Stimulated activated CD4-positive, alpha-beta T cell treated with anti-CD3 and anti-CD28 coated beads, TNF-alpha, amount 100 ng/mL, for 24 hours (primary cell): ENCODE results near the gene CD52.

Experiments used
- DNase-seq, 3 experiments: peaks; one replicate each; pipeline ENCODE4 v3.0.0-alpha.2; 2020; ENCODE audit warnings: low read depth in 3 of 3

Gene CD52, protein sequence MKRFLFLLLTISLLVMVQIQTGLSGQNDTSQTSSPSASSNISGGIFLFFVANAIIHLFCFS

DNA sequence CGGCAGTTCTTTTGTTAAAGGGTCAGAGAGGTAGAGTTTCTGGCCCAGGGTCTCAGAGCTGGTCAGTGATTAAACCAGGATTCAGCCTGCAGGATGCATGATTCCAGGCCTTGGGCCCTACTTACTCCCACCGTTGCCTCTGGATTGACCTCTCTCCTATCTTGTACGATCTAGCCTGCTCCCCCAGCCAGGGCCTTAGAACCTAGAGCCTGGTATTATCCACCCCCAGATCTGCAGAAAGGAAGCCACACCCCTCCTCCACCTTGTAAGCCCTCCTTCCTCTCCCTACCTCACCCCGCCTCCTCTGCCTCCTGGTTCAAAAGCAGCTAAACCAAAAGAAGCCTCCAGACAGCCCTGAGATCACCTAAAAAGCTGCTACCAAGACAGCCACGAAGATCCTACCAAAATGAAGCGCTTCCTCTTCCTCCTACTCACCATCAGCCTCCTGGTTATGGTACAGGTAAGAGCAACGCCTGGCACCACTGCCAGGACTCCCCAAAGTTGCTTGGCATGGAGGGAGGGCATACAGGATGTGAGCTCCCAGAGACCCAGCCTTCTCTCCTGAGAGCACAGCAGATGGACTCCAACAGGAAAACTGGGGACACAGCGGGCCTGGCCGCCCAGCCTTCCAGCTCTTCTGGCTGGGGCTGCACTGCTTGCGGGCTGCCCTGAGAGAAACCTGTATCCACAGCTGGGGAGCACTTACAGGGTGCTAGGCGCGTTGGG lies at the start of gene CD52:
CD52 (plus strand) TSS at position 347 of the 726 bp plus-strand sequence; CDS start at position 407, 60 bp downstream.
- peak; percentile 38 to 67 (median 47) for DNase-seq

DNA sequence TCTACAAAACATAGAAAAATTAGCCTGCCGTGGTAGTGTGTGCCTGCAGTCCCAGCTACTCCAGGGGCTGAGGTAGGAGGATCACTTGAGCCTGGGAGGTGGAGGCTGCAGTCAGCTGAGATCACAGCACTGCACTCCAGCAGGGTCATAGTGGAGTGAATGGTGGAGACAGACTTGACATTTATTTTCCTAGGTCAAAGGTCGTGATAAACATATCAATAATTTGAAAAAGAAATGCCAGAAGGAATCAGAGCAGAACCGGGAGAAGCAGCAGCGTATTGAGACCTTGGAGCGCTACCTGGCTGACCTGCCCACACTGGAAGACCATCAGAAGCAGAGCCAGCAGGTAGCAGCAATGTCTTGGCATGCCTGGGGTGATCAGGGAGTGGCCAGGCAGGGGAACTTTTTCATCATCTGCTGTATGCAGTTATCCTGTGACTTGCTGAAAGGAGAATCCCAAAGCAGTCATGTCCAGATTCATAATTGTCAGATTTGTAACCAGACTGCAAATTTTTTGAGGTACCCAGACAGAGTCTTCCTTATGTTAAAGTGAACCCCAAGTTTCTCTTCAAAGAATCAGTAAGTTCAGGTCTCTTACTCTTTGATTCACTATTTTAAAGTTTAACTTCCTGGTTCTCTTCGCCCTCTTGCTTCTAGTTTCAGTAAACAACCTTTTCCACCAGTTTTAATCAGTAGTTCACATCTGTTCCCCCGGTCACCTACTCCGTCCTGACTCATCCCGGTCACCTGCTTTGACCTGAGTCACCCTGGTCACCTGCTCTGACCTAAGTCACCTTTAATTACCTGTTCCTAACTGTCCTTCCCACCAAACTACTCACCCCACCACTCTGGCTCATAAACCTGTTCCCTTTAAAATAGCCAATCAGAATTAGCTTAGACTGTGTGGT lies 49.2 kb upstream of the CD52 start:
- no peak for DNase-seq

DNA sequence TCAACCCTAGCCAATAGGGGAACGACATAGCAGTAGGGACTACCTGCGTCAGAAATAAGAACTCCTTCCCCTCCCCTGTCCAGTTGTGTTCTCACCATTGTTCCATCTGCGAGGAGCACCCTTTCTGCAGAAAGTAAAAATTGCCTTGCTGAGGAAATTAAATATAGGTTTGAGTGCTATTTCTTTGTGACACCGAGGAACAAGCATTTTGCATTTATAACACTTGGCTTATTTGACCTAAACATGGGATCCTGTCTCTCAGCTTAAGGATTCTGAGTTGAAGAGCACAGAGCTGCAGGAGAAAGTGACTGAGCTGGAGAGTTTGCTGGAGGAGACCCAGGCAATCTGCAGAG lies 48.6 kb upstream of the CD52 start:
- no peak for DNase-seq

DNA sequence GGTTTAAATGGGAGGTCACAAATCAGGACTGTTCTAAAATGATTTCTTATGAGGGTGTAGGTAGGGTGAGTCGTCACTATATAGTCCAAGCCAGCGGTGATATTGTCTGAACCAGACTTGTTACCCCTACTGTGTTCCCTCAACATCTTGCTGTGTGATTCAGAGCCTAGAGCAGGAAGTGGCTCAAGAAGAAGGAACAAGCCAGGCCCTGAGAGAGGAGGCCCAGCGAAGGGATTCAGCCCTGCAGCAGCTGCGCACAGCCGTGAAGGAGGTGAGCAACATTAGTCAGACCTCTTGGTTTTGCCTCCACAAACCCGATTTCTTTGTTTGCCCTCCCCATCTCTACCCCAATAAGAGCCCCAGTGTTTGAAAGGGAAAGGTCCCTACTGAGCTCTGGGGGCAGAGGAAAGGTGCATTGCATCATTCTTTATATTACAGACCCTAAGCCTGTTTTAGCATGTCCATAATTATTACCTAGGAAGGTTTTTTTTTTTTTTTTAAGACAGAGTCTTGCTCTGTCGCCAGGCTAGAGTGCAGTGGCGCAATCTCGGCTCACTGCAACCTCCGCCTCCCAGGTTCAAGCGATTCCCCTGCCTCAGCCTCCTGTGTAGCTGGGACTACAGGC lies 42.8 kb upstream of the CD52 start:
- no peak for DNase-seq

DNA sequence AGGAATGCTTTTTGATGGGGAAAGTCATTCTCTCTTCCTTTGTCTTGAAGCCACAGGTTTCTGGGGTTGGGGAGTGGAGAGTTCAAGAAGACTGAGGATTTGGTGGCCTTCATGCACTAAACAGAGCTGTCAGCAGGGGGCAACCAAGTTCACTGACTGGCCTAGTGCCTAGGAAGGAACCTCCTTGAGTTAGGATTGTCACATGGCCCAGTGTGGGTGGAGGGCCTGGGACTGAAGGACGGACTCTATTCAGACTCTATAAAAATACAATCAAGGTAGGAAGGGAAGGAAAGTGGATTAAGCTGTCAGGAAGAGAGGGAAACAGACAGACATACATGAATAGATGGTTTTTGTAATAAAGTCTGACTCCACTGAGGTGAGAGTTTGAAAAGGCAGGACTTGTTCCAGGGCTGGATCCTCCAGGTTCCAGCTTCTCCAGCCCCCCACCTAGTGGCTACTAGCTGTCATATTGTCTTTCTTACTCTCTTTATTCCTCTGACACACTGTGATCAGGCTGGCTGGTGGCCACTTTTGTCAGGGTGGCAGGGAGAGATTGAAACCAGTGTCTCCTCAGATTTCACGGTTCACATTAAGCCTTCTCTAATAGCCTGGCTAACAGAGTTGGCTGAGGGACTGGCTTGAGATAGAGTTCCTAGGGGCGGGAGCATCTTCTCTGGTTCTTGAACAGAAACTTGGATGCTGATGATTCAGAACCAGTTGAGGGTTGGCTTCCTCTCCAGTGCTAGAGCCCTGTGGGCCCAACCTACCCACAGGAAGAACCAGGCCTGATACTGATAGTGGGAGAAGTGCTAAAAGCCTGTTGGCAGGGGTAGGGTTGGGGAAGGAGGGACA lies 42.0 kb upstream of the CD52 start:
- peak in 2 of 3 experiments; percentile 67 to 80 for DNase-seq

DNA sequence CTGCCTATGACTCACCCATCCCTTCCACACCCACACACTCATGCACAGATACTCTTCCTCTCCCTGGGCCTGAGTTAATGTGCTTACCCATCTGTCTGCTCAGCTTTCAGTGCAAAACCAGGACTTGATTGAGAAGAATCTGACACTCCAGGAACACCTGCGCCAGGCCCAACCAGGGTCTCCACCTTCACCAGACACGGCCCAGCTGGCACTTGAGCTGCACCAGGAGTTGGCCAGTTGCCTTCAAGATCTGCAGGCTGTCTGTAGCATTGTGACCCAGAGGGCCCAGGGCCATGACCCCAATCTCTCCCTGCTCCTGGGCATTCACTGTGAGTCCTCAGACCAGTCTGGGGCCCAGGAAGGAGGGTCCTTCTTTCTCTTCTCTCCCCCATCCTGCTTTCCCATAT lies 41.3 kb upstream of the CD52 start:
- no peak for DNase-seq

DNA sequence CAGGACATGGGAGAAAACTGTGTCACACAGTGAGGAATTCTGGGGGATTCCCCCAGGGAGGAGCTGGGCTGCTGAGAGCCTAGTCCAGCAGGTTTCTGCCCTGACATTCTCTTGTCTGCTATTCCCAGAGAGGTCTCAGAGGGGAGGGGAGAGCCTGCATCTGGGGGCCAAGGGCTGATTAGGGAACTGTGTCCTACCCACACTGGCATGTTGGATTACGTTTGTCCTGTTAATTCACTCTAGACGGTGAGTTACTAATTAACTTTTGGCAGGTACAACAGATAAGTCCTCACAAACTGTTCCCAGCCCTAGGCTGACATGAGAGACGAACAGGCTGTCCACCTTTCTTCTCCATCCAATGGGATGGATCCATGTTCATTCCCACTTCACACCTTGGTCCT lies 40.5 kb upstream of the CD52 start:
- DNase-seq = no peak

DNA sequence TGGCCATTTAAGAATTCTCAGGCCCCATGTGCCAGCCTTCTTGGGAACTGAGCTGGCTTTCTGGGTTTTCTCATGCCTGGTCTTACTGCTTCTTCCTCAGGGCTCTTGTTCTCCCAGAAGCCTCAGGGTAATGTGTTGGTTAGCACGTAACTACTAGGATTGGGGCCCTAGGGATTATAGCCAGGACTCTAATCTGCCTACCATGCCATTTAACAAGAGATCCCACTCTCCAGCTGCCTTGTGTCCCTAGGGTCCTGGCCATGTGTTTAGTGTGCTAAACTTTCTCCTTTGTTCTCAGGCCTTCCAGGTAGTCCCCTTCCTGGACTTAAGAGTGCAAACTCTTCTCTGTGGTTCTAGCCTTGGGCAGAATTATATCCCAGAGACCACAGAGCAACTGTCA lies 40.0 kb upstream of the CD52 start:
- DNase-seq = no peak

DNA sequence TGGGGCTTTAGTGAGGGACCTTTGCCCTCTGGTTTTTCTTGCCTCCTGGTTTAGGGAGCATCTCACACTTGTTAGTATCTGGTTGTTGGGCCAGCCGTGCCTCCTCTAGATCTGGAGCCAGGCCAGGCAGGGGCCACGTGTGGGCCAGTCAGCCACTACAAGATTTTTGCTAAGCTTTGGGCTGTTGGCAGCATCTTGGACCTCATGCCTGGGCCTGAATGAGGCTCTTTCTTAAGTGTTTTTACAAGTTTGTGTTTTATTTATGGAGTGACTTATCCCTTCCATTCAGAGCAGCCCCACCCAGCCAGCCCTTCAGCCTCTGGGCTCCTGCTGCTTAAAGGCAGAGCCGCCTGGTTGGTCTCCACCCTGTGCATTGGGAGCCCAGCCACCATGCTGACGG lies 39.5 kb upstream of the CD52 start:
- no peak for DNase-seq

DNA sequence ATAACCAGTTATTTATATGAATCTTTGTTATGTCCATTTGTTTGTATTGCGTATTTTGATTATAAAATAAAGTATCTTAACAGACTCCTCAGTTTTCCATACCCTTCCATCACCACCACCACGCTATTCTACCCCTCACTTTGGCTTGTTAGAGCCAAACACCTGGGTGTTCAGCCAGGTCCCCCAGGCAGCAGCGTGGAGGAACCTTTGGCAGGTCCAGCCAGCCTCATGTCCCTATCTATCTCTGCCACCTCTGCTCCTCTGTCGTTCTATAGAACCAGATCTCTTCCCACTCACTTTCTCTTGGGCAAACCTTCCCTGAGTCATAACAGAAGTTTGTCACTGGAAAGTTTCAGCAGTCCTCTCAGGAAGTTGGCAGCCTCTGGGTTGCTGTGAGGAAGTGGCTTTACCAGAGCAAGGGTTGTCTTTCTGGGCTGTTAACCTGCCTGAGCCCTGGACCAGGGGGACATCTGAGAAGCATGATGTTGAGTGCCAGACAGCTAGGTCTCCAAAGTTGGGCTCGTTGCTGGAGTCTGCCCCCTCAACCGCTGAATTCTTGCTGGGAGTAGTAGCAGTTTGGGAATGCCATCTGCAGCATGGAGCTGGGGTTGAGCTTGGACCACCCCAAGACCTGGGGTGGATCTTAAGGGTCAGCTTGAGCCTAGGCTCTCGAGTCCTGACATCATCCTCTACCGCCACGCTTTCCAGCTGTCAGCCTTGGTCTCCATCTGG lies 38.9 kb upstream of the CD52 start:
- peak in 1 of 3 experiments; percentile 52 for DNase-seq

DNA sequence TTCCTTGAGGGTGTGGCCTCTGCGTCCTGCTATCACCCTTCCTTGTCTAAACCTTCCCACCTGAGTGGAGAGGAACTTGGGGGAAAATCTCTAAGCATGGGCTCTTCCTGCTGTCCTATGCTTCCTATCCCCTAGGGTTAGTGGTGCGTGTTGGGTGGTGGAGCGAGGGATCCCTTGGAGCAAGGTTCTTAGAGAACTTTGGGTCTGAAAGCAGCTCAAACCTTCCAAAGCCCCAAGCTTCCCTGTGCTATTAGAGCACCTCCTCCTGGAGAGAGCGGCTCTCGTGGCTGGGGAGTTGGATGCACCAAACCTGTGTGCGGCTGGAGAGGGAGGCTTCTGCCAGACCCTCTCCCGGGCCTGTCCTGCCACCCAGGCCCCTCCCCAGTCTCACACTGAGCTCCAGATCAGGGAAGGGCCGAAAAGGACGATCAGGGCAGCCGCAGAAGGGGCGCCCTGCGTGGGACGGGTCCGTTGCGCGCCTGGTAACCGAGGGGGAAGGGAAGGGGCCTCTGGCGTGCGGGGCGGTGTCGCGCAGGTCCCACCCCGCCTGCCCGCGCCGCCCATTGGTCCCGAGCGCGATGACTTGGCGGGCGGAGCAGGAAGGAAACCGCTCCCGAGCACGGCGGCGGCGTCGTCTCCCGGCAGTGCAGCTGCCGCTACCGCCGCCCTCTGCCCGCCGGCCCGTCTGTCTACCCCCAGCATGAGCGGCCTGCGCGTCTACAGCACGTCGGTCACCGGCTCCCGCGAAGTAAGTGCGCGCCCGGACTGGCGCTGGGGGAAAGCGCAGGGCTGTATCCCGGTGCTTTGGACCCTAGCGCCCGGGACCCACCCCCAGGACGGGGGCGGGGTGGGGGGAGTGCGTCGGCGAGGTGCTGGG lies 38.1 kb upstream of the CD52 start, which contains the start of gene SH3BGRL3:
SH3BGRL3 (plus strand) TSS at position 631 of the 877 bp plus-strand sequence; CDS start at position 701, 70 bp downstream.
- peak; percentile 63 to 86 (median 71) for DNase-seq

DNA sequence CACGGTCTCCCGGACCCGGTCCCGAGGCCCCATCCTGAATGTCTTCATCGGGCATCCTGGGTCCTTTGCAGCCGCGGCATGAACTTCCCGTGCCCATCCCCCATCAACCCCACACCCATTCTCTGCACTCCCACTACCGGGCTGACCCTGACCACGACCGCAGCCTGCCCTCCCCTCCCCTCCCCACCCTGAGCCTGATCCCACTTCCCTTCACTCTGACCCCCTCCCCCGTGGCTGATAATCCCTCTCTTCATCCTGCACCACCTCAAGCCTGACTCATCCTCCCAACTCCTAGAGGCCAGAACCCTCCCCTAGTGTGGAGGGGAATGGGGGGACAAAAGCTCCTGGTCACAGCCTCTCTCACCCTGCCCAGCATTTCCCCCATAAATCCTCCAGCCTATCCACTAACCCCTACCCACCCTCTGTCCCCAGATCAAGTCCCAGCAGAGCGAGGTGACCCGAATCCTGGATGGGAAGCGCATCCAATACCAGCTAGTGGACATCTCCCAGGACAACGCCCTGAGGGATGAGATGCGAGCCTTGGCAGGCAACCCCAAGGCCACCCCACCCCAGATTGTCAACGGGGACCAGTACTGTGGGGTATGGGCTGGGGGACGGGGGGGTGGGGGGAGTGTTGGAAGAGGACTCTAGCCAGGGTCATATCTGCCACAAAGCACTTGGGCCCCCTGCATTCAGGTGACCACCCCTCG lies 37.3 kb upstream of the CD52 start:
- no peak for DNase-seq

DNA sequence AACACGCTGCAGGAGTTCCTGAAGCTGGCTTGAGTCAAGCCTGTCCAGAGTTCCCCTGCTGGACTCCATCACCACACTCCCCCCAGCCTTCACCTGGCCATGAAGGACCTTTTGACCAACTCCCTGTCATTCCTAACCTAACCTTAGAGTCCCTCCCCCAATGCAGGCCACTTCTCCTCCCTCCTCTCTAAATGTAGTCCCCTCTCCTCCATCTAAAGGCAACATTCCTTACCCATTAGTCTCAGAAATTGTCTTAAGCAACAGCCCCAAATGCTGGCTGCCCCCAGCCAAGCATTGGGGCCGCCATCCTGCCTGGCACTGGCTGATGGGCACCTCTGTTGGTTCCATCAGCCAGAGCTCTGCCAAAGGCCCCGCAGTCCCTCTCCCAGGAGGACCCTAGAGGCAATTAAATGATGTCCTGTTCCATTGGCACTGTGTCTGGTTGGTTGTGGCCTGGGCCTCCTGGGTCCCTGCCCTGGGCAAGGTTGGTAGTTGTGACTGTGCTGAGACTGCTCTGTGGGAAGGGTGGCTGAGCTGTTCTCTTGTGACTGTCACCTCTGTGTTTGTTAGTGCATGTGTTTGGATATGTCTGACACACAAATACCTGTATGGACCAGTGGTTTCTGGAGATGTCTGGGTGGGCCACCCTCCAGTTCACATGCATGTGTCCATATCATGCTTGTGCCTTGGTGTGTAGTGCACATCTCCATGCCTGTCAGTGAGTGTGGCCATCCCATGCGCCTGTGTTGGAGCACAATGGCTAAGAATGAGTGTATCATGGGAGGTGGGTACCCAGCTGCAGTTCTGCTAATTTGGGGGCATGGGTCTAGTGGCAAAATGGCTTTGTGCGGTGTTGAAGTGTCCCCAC lies 36.4 kb upstream of the CD52 start:
- no peak for DNase-seq

DNA sequence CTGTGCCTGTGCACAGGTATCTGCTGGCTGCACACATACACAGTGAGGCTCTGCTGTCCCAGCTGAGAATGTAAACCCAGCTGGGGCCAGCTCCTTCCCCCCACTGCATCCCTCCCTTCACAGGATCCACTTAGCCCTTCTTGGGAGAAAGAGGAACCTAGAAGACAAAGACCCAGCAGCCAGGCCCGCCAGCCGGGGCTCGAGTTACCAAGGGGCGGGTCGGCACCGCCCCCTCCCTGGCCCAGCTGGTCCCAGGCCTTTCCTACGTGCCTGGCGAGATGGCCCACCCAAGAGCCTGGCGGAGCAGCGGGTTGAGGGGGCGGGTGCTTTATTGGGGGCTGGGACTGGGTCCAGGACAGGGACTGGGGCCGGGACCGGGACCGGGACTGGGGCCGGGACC lies 35.8 kb upstream of the CD52 start:
- no peak for DNase-seq

DNA sequence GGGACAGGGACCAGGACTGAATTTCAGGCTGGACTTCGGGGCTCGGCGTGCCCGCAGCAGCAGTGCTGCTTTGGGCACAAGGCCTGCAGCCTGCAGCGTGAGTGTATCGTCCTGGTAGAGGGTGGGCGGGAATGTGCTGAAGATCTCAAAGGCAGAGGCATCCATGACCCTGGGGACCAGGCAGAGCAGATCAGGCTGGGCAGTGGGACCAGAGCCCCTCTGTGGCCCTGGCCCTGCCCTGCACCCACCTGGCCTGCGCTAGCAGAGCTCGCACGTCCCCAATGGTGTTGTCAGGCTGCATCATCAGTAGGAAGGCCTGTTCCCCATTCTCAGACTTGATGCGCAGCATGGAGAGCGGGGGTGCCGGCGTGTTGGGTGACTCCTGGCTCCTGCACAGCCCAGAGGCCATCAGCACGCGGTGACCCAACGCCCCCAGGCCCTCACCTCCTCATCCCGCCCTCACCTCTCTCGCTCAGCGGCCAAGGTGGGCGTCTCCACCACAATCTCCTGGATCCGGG lies 35.3 kb upstream of the CD52 start:
- no peak for DNase-seq

DNA sequence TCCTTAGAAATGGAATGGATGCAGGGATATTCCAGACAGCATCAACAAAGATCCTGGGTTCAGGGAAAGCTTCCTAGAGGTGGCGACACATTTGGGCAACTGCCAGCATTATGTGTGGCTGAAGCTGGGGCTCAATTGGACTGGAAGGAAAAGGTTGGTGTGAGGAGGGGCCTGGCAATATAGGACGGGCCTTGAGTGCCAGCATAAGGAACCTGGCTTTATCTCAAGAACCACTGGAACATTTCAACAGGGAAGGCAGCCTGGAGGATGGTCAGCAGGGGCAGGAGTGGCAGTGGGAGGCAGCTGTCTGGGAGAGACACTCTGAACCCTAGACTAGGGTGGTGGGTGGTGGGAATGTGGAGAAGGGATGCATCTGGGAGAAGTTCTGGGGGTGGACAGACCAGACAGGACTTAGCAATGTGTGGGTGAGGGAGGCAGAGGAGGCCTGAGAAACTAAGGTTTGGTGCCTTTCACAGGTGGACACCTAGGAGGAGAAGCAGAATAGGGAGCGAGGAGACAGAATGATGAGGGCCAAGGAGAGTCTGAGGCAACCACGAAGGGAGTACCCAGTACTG lies 34.4 kb upstream of the CD52 start:
- no peak for DNase-seq

DNA sequence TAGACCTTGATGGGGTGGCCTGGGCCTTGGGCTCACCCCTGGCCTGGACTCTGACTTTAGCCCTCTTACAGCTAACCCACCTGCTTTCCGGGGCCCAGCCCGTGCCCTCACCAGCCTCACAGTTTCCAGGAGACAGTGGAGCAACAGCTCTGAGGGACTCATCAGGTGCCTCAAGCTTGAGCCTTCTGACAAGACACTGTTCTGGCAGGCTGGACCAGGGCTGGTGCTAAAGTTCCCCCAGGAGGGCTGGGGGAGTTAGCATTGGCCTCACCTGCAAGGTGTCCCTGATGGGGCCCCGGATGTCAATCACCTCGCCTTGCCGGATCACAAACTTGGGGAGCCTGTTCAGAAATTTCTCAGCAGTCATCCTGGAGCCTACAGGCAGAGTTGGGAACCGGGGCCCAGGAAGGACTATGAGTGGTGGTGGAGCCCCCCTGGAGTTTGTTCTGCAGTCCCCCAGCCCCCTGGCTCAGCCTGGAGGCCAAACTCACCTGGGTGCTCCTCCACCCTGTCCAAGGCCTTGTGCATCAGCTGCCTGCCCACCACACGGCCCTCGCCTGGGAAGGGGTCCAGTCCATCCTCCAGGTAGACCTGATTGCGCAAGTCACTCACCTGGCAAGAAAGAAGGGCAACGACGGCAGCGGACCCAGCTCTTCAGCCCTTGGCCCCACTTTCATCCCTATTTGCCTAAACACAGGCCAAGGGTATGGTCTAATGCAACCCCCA lies 33.7 kb upstream of the CD52 start:
- no peak for DNase-seq
